A673 (cell line): Measurements from ENCODE around the gene C4orf50. TPM values are rescaled to one million over a fixed set of nuclear protein-coding genes. Genes with fewer than 3 reads are reported as not detected.

ENCODE experiments used
- BruUV-seq: library from RNA; stranded (reverse); fragments of 400-500 nt; replicated peaks from 2 replicates; lab custom pipeline; 2021; lab: Mats Ljungman, UMichigan
- CTCF ChIA-PET: fragments of 300-600 bp; sonication (Branson Sonifier 250); formaldehyde crosslinking; loops from one replicate; lab custom pipeline; 2022; ENCODE audit warnings: antibody characterized with exemption; lab: Charles Lee
- POLR2A ChIA-PET: fragments of 300-600 bp; sonication (Branson Sonifier 250); formaldehyde crosslinking; loops from one replicate; lab custom pipeline; 2022; ENCODE audit warnings: antibody characterized with exemption; ENCODE audit not compliant: low non-redundant PET; lab: Charles Lee
- DNase-seq: peaks from one replicate; pipeline ENCODE4 v3.0.0-alpha.2; 2015; ENCODE audit warnings: low spot score
- H3K27ac ChIP-seq: fragments of 200-600 bp; sonication (generic); 2 replicates; pipeline ENCODE4 v1.5.1; 2016; ENCODE audit warnings: mixed run types, low read depth, mild to moderate bottlenecking, mixed read lengths, antibody characterized with exemption, low read length; ENCODE audit not compliant: poor library complexity, severe bottlenecking
- H3K27me3 ChIP-seq: fragments of 200-600 bp; sonication (generic); replicated peaks from 2 replicates; pipeline ENCODE4 v1.6.1; 2017; ENCODE audit warnings: mixed run types, low read depth, mild to moderate bottlenecking, mixed read lengths, antibody characterized with exemption, low read length; ENCODE audit not compliant: insufficient read depth, poor library complexity
- H3K36me3 ChIP-seq: fragments of 200-600 bp; sonication (generic); 2 replicates; pipeline ENCODE4 v1.6.1; 2016; ENCODE audit warnings: mixed run types, mild to moderate bottlenecking, mixed read lengths, antibody characterized with exemption, low read length; ENCODE audit not compliant: insufficient read depth, poor library complexity, severe bottlenecking
- H3K4me1 ChIP-seq: fragments of 200-600 bp; sonication (generic); 2 replicates; pipeline ENCODE4 v1.6.1; 2017; ENCODE audit warnings: mixed run types, mild to moderate bottlenecking, mixed read lengths, antibody characterized with exemption, low read length; ENCODE audit not compliant: insufficient read depth, poor library complexity, severe bottlenecking
- H3K4me3 ChIP-seq: fragments of 200-600 bp; sonication (generic); 2 replicates; pipeline ENCODE4 v1.5.1; 2016; ENCODE audit warnings: low read depth, mixed run types, mild to moderate bottlenecking, mixed read lengths, low read length; ENCODE audit not compliant: poor library complexity, severe bottlenecking
- H3K9me3 ChIP-seq: fragments of 200-600 bp; sonication (generic); 2 replicates; pipeline ENCODE4 v1.6.1; 2016; ENCODE audit warnings: mixed run types, low read depth, mild to moderate bottlenecking, mixed read lengths, antibody characterized with exemption, low read length; ENCODE audit not compliant: poor library complexity, severe bottlenecking
- EZH2 ChIP-seq: fragments of 200-600 bp; sonication (generic); IDR thresholded peaks from 2 replicates; pipeline ENCODE4 v1.6.1; 2017; ENCODE audit warnings: borderline replicate concordance, low read depth, mild to moderate bottlenecking, mixed read lengths, antibody characterized with exemption, low read length; ENCODE audit not compliant: poor library complexity, severe bottlenecking
- intact Hi-C: fragments of 100-400 bp; cut with micrococcal nuclease; formaldehyde crosslinking; loops from one replicate; pipeline ENCODE4 v1.10.0; 2022; ENCODE audit not compliant: unreplicated experiment
- total RNA-seq: library from RNA; stranded (reverse); gene quantifications from 2 replicates; pipeline ENCODE4 v1.2.3, GENCODE V29; 2021
- TF ChIP-seq, protein P1 (sequence below): fragments of 300-800, 200-600 bp; sonication (generic); conservative IDR thresholded peaks from 2 replicates; pipeline ENCODE4 v1.5.1; 2017; ENCODE audit warnings: low read depth, mild to moderate bottlenecking, antibody characterized with exemption, low read length, moderate library complexity, mixed read lengths

The C4orf50 gene
- total RNA-seq, 1 experiment from 2014 or later, result not detected

DNA sequence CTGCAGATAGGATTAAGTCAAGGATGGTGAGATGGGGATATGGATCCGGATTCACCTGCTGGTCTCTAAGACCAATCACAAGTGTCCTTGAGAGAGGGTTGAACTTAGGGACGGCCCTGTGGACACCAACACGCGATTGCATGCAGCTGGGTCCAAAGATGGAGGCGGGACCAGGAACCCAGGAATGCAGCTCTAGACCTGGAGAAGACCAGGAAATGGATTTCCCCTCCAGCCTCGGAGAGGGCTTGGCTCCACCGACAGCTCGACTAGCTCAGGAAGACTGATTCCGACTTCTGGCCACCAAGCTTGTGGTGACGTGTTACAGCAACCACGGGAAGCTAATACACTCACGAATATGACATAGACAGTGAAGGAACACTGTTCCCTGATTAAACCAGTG, 4.7 kb downstream of the C4orf50 start:
- Histone ChIP-seq H3K27ac (no peak overlapping the region), H3K4me1 (no peaks in the 10 kb centered on the region), H3K9me3 (no peaks in the 10 kb centered on the region), H3K4me3 (no peak overlapping the region), H3K36me3 (no peaks in the 10 kb centered on the region), H3K27me3 (peaks cover 23% of the 10 kb centered on the region)
- intact Hi-C loops, result no loop called here
- ChIA-PET POLR2A (no interaction called here), CTCF (no interaction called here)
- no peak for DNase-seq
- no TSS peak for BruUV-seq
- no peak for TF ChIP-seq EZH2
- TF ChIP-seq, protein P1, sequence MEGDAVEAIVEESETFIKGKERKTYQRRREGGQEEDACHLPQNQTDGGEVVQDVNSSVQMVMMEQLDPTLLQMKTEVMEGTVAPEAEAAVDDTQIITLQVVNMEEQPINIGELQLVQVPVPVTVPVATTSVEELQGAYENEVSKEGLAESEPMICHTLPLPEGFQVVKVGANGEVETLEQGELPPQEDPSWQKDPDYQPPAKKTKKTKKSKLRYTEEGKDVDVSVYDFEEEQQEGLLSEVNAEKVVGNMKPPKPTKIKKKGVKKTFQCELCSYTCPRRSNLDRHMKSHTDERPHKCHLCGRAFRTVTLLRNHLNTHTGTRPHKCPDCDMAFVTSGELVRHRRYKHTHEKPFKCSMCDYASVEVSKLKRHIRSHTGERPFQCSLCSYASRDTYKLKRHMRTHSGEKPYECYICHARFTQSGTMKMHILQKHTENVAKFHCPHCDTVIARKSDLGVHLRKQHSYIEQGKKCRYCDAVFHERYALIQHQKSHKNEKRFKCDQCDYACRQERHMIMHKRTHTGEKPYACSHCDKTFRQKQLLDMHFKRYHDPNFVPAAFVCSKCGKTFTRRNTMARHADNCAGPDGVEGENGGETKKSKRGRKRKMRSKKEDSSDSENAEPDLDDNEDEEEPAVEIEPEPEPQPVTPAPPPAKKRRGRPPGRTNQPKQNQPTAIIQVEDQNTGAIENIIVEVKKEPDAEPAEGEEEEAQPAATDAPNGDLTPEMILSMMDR, result no peak

DNA sequence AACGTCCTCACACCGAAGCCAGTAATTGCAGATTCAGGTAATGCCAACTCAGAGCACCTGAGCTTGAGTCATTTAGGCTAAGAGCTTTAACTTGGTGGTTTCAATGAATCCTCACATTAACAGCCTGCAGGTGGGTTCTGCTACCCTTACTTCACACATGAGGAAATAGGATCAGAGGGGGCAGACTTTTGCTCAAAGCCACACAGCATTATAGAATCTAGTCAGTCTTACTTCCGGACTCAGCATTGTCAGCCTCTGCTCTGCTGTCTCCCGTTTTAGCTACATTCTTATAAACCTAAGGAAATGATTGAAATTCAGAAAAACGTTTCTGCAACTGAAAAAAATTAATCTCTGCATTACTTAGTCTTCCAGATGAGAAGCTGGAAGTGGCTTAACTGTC, 6.0 kb downstream of the C4orf50 start:
- intact Hi-C loops, result no loop called here
- Histone ChIP-seq H3K27ac (no peak overlapping the region), H3K4me3 (no peak overlapping the region), H3K27me3 (peaks cover 28% of the 10 kb centered on the region), H3K9me3 (no peaks in the 10 kb centered on the region), H3K4me1 (no peaks in the 10 kb centered on the region), H3K36me3 (no peaks in the 10 kb centered on the region)
- no peak for DNase-seq
- ChIA-PET CTCF (no interaction called here), POLR2A (no interaction called here)
- TF ChIP-seq, protein P1, result no peak
- TF ChIP-seq EZH2, result no peak
- no TSS peak for BruUV-seq

DNA sequence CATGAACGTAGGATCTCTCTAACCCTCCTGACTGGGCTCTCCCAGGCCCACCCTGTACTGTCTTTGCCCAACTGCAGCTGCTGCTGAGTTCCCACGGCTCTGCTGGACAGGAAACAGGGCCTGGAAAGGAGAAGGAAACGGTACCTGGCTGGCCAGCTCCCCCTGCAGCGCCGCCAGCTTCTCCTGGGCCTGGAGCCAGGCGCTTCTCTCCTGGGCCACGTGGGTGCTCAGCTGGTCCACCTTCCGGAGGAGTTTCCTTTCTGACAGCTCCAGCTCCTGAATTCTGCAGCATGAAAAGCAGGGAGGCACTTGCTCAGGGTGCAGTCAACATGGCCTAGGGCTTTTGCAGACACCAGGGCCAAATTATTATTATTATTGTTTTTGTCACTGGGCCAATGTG, 6.5 kb downstream of the C4orf50 start:
- DNase-seq, result no peak
- Histone ChIP-seq H3K9me3 (no peaks in the 10 kb centered on the region), H3K36me3 (no peaks in the 10 kb centered on the region), H3K27me3 (peaks cover 32% of the 10 kb centered on the region), H3K27ac (no peak overlapping the region), H3K4me1 (no peaks in the 10 kb centered on the region), H3K4me3 (no peak overlapping the region)
- CTCF ChIA-PET, result no interaction called here
- TF ChIP-seq, protein P1, result no peak
- no peak for TF ChIP-seq EZH2
- POLR2A ChIA-PET, result no interaction called here
- intact Hi-C loops, result no loop called here
- no TSS peak for BruUV-seq
